Testis (tissue), 2 donors: ENCODE data around the gene LHX3.

Source experiments
- POLR2A ChIP-seq: fragments of 450-650 bp; IDR thresholded peaks from one replicate; pipeline ENCODE4 v1.6.1; 2017; ENCODE audit warnings: antibody characterized with exemption, mild to moderate bottlenecking, moderate library complexity
- TF ChIP-seq, protein P1 (sequence below), 3 experiments: fragments of 450-650 bp in 2 of 3; fragments of 200-600 bp in 1 of 3; sonication (generic) in 1 of 3; IDR thresholded peaks; one replicate each; pipeline ENCODE4 v1.5.1; 2016 to 2019; ENCODE audit warnings: antibody characterized with exemption in 3 of 3, mild to moderate bottlenecking in 2 of 3, moderate library complexity in 1 of 3

- TF ChIP-seq, protein P1, sequence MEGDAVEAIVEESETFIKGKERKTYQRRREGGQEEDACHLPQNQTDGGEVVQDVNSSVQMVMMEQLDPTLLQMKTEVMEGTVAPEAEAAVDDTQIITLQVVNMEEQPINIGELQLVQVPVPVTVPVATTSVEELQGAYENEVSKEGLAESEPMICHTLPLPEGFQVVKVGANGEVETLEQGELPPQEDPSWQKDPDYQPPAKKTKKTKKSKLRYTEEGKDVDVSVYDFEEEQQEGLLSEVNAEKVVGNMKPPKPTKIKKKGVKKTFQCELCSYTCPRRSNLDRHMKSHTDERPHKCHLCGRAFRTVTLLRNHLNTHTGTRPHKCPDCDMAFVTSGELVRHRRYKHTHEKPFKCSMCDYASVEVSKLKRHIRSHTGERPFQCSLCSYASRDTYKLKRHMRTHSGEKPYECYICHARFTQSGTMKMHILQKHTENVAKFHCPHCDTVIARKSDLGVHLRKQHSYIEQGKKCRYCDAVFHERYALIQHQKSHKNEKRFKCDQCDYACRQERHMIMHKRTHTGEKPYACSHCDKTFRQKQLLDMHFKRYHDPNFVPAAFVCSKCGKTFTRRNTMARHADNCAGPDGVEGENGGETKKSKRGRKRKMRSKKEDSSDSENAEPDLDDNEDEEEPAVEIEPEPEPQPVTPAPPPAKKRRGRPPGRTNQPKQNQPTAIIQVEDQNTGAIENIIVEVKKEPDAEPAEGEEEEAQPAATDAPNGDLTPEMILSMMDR (IDR thresholded peaks at IDR 0.05): no peak
- no peak for TF ChIP-seq POLR2A
These were observed 45.1 kb downstream of the LHX3 start for GRCh38 chr9:136159851-136160250.
